ENCODE data around the gene VMAC.

VMAC gene

DNA sequence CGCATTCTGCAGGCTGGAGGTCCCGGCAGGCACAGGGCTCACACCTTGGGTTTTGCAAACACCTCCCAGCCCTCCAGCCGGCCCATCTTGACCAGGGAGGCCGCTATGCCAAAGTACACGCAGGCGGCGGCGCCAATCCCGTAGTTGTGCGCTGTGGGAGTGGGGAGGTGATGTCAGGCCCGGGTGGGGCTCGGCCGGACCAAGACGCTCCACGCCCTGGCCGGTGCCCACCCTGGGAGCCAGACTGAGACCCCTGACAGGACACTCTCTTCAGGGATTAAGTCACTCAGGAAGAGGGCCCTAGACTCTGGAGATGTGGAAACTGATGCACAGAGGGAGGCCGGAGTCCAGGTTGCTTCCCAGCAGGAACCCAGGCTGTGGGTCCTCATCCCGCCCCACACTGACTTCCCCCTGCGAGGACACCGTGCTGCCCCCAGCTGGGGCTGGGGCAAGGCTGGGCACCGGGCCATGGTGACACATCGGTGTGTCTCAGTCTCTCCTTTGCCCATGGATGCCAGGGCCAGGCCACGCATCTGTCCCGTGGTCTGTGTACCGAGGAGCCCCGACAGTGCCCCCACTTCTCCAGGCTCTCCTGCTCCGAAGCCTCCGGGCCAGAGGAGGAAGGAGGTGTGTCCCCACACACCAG lies 9.8 kb upstream of the VMAC start:
- H3K4me3 Mint-ChIP-seq = no peak overlapping the region
- H3K27me3 Mint-ChIP-seq = peaks cover 25% of the 10 kb centered on the region
- DNase-seq = no peak
- no peaks in the 10 kb centered on the region for H3K9me3 Mint-ChIP-seq
- no peak overlapping the region for H3K27ac Mint-ChIP-seq
- peaks cover 11% of the 10 kb centered on the region for H3K4me1 Mint-ChIP-seq
- no peak for ATAC-seq

DNA sequence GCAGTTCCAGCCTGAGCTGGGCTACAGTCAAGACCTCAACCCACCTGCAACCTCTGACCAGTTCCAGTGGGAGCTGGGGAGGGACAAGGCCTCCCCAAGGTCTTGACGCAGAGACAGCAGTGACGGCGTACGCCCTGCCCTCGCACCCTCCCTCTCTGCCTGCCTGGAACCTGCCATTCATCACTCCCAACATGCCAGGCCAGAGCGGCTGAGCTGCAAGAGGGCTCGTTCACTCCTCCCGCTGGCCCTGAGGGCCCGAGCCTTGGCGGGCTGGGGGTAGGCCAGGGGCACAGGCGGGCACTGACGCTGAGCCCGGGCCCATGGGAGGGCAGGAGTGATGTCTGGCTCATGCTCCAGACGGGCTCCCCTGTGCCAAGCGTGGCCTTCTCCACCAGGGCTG lies 9.3 kb upstream of the VMAC start:
- no peaks in the 10 kb centered on the region for H3K9me3 Mint-ChIP-seq
- no peak for ATAC-seq
- no peak for DNase-seq
- no peak overlapping the region for H3K27ac Mint-ChIP-seq
- peaks cover 17% of the 10 kb centered on the region for H3K4me1 Mint-ChIP-seq
- peaks cover 20% of the 10 kb centered on the region for H3K27me3 Mint-ChIP-seq
- H3K4me3 Mint-ChIP-seq = no peak overlapping the region

DNA sequence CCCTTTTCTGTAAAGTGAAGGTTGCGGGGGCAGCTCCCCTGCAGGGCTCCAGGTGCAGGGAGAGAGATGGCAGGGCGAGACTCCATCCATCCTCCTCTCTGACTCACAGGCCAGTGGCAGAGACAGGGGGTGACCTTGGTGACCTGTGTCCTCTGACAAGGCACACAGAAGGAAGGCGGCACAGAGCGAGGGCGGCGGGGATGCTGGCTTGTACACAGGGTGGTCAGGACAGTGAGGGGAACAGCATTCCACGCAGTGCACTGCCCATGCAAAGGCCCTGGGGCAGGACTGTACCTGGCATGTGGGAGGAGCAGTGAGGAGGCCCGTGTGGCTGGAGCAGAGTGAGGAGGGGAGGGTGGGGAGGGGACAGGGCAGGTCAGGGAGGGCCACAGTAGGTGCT lies 8.8 kb upstream of the VMAC start:
- no peak overlapping the region for H3K4me3 Mint-ChIP-seq
- H3K4me1 Mint-ChIP-seq = peaks cover 19% of the 10 kb centered on the region
- H3K27ac Mint-ChIP-seq = peak overlapping the region in 1 of 2 donors; percentile 74
- DNase-seq (no peak), ATAC-seq (no peak)
- peaks cover 15% of the 10 kb centered on the region for H3K27me3 Mint-ChIP-seq
- H3K9me3 Mint-ChIP-seq = no peaks in the 10 kb centered on the region

DNA sequence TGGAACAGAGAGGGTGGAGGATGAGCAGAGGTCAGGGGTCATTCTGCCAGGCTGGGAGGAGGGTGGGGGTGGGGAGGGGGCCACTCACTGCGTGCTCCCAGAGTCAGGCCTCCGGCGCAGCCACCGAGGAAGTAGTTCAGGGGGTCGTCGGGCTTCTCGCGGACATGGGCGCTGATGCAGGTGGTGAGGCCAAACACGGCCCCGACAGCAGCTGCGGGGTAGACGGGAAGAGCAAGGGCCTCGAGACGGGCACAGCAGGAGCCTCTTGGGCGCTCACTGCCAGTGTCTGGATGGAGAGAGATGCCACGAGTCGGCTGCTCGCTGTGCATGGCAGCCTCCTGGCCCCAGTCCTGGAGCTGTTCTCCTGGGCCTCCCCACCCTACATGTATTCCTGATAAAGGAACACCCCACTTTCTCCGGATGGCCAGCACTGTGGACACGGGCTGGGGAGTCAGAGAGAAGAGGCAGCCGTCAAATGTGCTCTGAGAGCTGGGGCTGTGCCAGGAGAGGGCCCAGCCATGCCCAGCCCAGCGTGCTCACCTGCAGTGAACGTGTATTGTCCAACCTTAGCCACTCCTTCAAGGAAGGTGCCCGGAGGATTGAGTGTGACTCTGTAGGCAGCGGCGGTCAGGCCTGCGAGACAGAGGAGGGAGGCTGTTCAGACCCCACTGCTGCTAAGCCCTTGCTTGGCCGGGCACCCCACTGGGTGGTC lies 8.2 kb upstream of the VMAC start:
- no peak for DNase-seq
- ATAC-seq = no peak
- Mint-ChIP-seq H3K9me3 (no peaks in the 10 kb centered on the region), H3K4me1 (peaks cover 25% of the 10 kb centered on the region), H3K27ac (peak overlapping the region in 1 of 2 donors; percentile 74), H3K27me3 (peaks cover 9% of the 10 kb centered on the region), H3K4me3 (no peak overlapping the region)

DNA sequence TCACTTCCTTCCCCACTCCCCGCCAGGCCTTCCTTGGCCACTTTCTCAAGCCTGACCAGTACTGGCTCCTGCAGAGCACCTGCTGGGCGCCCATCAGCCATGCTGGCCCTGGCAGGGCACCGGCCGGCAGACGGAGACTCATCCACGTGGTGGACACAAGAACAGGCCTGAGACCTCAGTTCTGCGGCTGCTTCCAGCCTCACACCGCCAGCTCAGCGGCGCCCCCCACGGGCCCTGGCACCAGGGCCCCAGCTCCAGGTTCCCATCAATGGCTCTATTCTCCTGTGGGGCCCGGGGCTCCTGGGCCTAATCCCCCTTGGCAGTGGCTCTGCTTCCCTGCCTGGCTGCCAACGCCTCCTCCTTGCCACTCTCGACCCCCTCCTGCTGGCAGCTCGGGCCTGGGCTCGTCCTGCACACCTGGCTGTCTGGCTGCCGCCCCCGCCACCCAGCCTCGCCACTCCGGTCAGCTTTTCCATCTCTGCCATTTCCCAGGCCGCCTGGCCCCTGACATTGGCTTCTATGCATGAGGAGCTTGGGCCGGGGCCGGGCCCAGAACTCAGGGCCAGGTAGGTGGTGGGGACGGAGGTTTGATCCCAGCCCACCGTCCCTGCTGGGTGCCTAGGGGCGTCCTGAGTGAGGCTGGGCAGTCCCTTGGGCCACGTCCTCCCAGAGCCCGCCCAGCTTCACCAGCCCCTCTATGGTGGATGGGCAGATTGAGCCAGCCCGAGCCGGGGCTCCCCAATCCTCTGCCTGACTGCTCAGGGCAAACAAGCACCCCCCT lies 7.3 kb upstream of the VMAC start:
- peaks cover under 1% of the 10 kb centered on the region for H3K27me3 Mint-ChIP-seq
- DNase-seq (no peak), ATAC-seq (no peak)
- no peak overlapping the region for H3K4me3 Mint-ChIP-seq
- peaks cover 26% of the 10 kb centered on the region for H3K4me1 Mint-ChIP-seq
- no peaks in the 10 kb centered on the region for H3K9me3 Mint-ChIP-seq
- H3K27ac Mint-ChIP-seq = peak overlapping the region in 1 of 2 donors; percentile 74

DNA sequence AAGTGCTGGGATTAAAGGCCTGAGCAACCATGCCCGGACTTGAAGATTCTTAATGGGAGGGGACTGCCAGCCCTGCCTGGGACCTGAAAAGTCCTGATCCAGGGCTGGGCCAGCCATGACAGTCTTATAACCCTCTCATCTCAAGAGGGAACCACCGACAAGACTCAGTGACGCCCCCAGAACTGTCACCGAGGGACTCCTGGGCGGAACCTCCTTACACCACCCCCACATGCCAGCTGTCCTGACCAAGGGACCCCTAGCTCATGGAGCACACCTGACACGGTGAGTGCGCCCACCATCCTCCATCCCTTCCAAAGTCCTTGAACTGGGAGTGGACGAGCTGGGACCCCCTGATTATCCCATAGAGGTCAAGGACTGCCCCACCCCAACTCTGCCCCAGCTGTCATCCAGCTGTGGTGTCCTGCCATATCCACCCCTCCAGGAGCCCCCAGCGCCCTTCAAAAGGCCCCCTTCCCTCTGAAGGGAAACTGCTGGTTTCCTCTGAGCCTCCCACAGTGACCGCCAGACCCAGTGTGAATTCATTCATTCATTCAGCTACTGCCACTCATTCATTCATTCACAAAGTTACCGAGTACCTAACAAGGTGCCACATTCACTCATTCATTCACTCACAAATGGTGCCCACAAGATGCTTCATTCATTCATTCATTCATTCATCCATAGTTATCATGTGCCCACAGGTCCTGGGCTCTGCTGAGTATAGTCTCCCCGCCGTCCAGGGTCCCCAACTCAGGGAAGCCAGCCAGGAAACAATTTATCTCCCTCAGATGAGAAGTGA lies 4.7 kb upstream of the VMAC start:
- H3K4me1 Mint-ChIP-seq = peaks cover 38% of the 10 kb centered on the region
- ATAC-seq = no peak
- no peak overlapping the region for H3K4me3 Mint-ChIP-seq
- no peaks in the 10 kb centered on the region for H3K27me3 Mint-ChIP-seq
- no peaks in the 10 kb centered on the region for H3K9me3 Mint-ChIP-seq
- peak overlapping the region; percentile 57 to 76 for H3K27ac Mint-ChIP-seq
- DNase-seq = no peak

DNA sequence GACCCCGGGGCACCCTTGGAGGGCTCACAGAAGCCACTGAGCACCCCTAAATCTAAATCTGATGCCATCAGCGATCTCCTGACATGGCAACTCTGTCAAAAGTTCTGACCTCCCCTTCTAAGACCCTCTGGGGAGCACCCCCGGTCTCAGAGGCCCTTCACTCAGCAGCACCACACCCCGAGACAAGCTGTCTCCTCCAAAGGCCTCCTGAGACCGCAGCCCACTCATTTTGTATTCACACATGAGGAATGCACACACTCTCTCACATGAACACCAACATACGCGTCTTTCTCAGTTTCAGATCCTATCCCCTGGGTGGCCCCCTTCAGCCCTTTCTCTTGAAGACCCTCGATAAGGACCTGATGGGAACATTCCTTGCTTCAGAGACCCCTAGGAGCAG lies 3.7 kb upstream of the VMAC start:
- DNase-seq (no peak), ATAC-seq (no peak)
- Mint-ChIP-seq H3K27me3 (no peaks in the 10 kb centered on the region), H3K4me1 (peaks cover 45% of the 10 kb centered on the region), H3K9me3 (no peaks in the 10 kb centered on the region), H3K4me3 (peak overlapping the region in 1 of 2 donors; percentile 19), H3K27ac (no peak overlapping the region)

DNA sequence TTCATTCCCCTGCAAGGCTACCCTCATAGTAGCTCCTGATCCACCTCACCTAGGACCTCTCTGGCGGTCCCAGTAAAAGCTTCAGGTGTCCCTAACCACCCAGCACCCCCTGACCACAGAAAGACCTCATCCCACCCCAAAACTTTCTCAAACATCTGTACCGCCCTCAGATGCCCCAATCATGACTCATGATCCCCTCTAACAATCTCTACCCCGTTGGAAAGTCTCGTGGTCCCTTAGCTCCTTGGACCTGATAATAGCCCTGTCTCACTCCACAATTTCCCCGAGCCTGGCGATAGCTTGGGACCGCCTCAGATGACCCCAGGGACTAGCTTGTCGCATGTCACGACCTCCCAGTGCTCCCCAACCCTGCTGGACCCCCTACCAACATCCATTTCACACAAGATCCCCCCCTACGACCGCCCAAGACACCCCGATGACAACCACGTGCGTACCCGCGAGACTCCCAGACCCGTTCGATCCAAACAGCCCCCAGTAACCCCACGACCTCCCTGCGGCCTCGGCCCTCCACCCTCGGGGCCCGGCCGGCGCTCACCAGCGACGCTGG lies 1.5 kb upstream of the VMAC start:
- Mint-ChIP-seq H3K4me3 (peak overlapping the region; percentile 98 to 99), H3K9me3 (no peaks in the 10 kb centered on the region), H3K27ac (peak overlapping the region; percentile 99 to 100), H3K4me1 (peaks cover 66% of the 10 kb centered on the region), H3K27me3 (no peaks in the 10 kb centered on the region)
- peak in 1 of 2 donors; percentile 23 for DNase-seq
- ATAC-seq = no peak

DNA sequence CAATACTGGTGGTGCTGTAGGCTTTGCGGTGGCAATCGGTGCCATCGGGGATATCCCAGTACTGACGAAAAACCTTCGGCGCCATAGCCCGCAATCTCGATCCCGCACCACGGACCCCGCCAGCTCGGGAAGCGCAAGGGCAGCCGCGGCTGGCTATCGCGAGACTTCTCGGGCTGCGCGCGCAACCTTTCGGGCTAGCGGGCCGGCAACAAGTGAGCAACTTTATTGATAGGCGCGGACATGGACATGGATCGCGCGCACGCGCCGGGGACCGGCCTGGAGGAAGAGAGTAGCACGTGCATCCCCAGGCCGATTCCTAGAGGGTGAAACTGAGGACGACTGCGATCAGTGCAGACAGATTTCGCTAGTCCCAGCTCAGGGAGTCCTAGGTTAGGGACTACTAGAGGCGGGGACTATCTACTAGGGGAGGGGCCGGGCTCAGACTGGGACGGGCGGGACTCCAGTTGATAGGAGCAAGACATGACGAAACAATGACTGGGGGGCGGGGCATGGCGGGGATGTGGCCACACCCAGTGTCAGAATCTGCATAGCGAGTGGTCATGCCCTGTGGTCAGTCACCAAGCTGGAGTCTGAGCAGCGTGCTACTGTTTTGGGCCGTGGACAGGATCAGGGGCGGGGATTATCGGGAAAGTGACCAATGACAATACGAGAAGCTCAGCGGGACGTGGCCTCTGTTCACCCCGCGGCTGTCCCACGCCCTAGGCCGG lies 884 bp upstream of the VMAC start, which contains the start of gene NDUFA11:
TSS of gene NDUFA11 (minus strand) at position 167 of the 728 bp plus-strand sequence. CDS start at position 85, 82 bp downstream.
- ATAC-seq = peak; percentile 65
- H3K4me3 Mint-ChIP-seq = peak within 1 kb of the TSS; percentile 98 to 99
- H3K9me3 Mint-ChIP-seq = no peaks in the 10 kb centered on the region
- peak; percentile 97 to 98 for DNase-seq
- H3K4me1 Mint-ChIP-seq = peaks cover 66% of the 10 kb centered on the region
- H3K27ac Mint-ChIP-seq = peak within 1 kb of the TSS; percentile 99 to 100
- no peaks in the 10 kb centered on the region for H3K27me3 Mint-ChIP-seq

DNA sequence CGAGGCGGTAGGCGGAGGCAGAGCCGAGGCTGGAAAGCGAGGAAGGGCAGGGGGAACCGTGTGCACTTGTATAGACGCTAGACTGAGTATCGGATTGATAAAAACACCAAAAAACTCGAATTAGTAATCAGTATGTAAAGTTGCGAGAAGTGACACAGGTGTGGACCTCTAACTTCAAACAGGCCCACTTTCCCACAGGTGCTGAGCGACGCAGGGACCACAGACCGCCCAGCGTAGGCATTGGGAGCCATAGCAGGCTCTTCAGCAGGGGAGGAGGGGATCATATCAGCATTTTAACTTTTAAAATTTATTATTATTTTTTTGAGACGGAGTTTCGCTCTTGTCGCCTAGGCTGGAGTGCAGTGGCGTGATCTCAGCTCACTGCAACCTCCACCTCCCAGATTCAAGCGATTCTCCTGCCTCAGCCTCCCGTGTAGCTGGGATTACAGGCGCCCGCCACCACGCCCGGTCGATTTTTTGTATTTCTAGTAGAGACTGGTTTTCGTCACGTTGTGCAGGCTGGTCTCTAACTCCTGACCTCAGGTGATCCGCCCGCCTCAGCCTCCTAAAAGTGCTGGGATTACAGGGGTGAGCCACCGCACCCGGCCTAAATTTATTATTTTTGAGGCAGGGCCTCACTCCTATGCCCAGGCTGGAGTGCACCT lies 574 bp downstream of the VMAC start:
- Mint-ChIP-seq H3K4me3 (peak overlapping the region; percentile 98 to 99), H3K27me3 (no peaks in the 10 kb centered on the region), H3K9me3 (no peaks in the 10 kb centered on the region), H3K27ac (peak overlapping the region; percentile 85 to 100), H3K4me1 (peaks cover 61% of the 10 kb centered on the region)
- DNase-seq (no peak), ATAC-seq (no peak)

DNA sequence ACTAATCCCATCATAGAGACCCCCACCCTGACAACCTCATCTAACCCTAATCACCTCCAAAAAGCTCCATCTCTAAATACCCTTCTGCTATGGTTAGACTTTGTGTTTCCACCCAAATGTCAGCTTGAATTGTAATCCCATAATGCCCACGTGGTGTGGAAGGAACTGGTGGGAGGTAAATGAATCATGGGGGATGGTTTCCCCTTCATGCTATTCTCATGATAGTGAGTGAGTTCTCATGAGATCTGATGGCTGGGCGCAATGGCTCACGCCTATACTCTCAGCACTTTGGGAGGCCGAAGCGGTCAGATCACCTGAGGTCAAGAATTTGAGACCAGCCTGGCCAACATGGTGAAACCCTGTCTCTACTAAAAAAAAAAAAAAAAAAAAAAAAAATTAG lies 2.6 kb downstream of the VMAC start:
- DNase-seq (no peak), ATAC-seq (no peak)
- no peaks in the 10 kb centered on the region for H3K27me3 Mint-ChIP-seq
- H3K9me3 Mint-ChIP-seq = no peaks in the 10 kb centered on the region
- H3K4me1 Mint-ChIP-seq = peaks cover 44% of the 10 kb centered on the region
- peak overlapping the region; percentile 28 to 61 for H3K4me3 Mint-ChIP-seq
- peak overlapping the region in 1 of 2 donors; percentile 35 for H3K27ac Mint-ChIP-seq

DNA sequence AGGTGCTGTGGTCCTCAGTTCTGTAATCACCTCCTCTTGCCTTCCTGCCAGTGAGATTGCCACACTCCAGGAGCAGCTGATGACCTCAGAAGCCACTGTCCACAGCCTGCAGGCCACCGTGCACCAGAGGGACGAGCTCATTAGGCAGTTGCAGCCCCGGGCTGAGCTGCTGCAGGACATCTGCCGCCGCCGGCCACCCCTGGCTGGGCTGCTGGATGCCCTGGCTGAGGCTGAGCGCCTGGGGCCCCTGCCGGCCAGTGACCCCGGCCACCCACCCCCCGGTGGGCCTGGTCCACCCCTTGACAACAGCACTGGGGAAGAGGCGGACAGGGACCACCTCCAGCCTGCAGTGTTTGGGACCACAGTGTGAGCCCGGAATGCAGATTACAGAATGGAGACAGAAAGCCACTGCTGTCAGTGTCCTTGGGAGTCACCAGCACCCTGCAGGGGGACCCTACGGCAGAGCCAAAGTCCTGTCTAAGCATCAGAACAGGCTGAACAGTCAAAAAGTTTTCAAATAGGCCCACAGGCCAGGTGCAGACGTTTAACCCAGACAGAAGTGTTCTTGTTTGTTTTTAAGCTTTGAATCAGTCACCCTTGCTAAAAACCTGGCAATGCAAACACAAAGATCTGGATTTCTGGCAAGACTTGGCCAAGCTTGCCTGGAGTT lies 4.2 kb downstream of the VMAC start:
- DNase-seq (no peak), ATAC-seq (no peak)
- peak overlapping the region in 1 of 2 donors; percentile 19 for H3K27ac Mint-ChIP-seq
- no peaks in the 10 kb centered on the region for H3K27me3 Mint-ChIP-seq
- H3K4me3 Mint-ChIP-seq = no peak overlapping the region
- H3K4me1 Mint-ChIP-seq = peaks cover 29% of the 10 kb centered on the region
- H3K9me3 Mint-ChIP-seq = no peaks in the 10 kb centered on the region

DNA sequence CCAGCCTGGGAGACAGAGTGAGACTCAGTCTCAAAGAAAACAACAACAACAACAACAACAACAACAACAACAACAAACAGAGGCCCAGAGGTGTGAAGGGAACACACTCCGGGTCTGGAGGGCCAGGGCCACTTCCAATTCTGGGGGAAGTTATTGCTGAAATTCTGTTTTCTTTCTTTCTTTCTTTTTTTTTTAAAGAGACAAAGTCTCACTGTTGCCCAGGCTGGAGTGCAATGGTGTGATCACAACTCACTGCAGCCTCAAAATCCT lies 5.9 kb downstream of the VMAC start:
- Mint-ChIP-seq H3K9me3 (no peaks in the 10 kb centered on the region), H3K4me3 (no peak overlapping the region), H3K27me3 (no peaks in the 10 kb centered on the region), H3K27ac (peak overlapping the region in 1 of 2 donors; percentile 86), H3K4me1 (peaks cover 26% of the 10 kb centered on the region)
- DNase-seq (no peak), ATAC-seq (no peak)

DNA sequence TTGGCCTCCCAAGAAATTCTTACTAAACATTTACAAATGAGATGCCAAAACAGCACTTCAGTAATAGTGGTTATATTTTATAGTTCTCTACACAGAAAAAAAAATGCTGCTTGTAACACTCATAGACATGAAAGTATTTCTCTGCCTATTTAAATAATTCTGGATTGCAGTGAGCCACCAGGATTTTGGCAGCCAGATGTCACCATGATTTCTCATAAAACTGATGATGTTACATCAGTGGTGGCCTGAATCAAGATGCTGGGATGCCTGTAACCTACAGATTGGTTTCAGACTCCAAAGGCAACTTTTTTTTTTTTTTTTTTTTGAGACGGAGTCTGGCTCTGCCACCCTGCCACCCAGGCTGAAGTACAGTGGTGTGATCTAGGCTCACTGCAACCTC lies 6.7 kb downstream of the VMAC start:
- Mint-ChIP-seq H3K4me1 (peaks cover 18% of the 10 kb centered on the region), H3K27me3 (no peaks in the 10 kb centered on the region), H3K9me3 (no peaks in the 10 kb centered on the region), H3K4me3 (no peak overlapping the region), H3K27ac (no peak overlapping the region)
- no peak for DNase-seq
- no peak for ATAC-seq

Data from stimulated activated naive CD8-positive, alpha-beta T cell treated with anti-CD3 and anti-CD28 coated beads, Interleukin-15, amount 100 ng/mL, for 72 hours (primary cell).